ENCODE results near the gene GDA.

DNA sequence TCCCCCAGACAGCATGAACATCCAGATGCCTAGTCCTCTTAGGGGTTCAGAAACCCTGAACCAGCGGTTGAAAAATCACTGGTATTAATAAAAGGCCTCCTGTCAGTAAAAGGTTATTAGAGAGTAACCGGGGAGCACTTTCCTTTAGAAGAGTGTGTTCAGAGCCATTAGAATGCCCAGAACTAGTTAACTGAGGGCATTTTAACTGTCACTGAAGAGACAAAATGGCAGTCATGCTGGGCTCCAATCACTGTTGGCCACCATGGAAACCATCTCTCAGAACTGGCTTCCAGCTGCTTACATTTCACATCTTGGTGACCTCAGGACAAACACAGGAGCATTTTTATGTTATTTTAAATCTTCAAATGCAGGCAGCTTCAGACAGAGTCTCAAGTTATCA lies 36.2 kb upstream of the GDA start:
- TF ChIP-seq CTCF (IDR thresholded peaks at IDR 0.05) (no peak), POLR2A (IDR thresholded peaks at IDR 0.05) (no peak), EP300 (IDR thresholded peaks at IDR 0.05; ENCODE audit: low read depth) (no peak), POLR2AphosphoS5 (IDR thresholded peaks at IDR 0.05) (no peak)

Measured in transverse colon (tissue), 4 donors.